IPS DF 6.9 (cell line): ENCODE results near the gene SLC22A3.

Source experiments
- DNase-seq: peaks from one replicate; pipeline ENCODE4 v3.0.0-alpha.2; 2013; ENCODE audit warnings: low read depth, low spot score
- H3K27ac ChIP-seq: one replicate; pipeline ENCODE4 v1.5.1; 2013; ENCODE audit warnings: low read length, control low read depth
- H3K27me3 ChIP-seq: 2 replicates; pipeline ENCODE4 v1.6.1; 2013; ENCODE audit warnings: mild to moderate bottlenecking, low read length; ENCODE audit not compliant: control insufficient read depth, insufficient read depth
- H3K36me3 ChIP-seq: 2 replicates; pipeline ENCODE4 v1.6.1; 2013; ENCODE audit warnings: low read length; ENCODE audit not compliant: control insufficient read depth, insufficient read depth
- H3K4me1 ChIP-seq: 2 replicates; pipeline ENCODE4 v1.6.1; 2013; ENCODE audit warnings: low read length; ENCODE audit not compliant: control insufficient read depth, insufficient read depth
- H3K4me3 ChIP-seq: 2 replicates; pipeline ENCODE4 v1.5.1; 2013; ENCODE audit warnings: mild to moderate bottlenecking, low read length
- H3K9me3 ChIP-seq: 2 replicates; pipeline ENCODE4 v1.6.1; 2013; ENCODE audit warnings: low read length, inconsistent platforms; ENCODE audit not compliant: control insufficient read depth, insufficient read depth
- WGBS: extraction: QIAGEN DNeasy Blood & Tissue Kit; methylation state at CpG from one replicate; pipeline ENCODE4 v1.1.7; 2013; ENCODE audit warnings: mixed read lengths, missing lambda C conversion rate; ENCODE audit not compliant: insufficient read length, insufficient coverage; 5-methylcytosine and 5-hydroxymethylcytosine counted together

The SLC22A3 gene

GRCh38 chr6:160412993-160413392, 64.8 kb downstream of the SLC22A3 start:
- Histone ChIP-seq H3K36me3 (no peaks in the 10 kb centered on the region), H3K27me3 (no peaks in the 10 kb centered on the region), H3K4me3 (no peak overlapping the region), H3K4me1 (no peaks in the 10 kb centered on the region), H3K27ac (no peak overlapping the region), H3K9me3 (no peaks in the 10 kb centered on the region)
- WGBS, result no CpG with 5 or more reads among the region's 2 CpGs
- no peak for DNase-seq

GRCh38 chr6:160417146-160417545, 69.0 kb downstream of the SLC22A3 start:
- Histone ChIP-seq H3K4me1 (no peaks in the 10 kb centered on the region), H3K9me3 (no peaks in the 10 kb centered on the region), H3K27me3 (no peaks in the 10 kb centered on the region), H3K27ac (no peak overlapping the region), H3K4me3 (no peak overlapping the region), H3K36me3 (no peaks in the 10 kb centered on the region)
- no peak for DNase-seq
- WGBS, result no CpG with 5 or more reads among the region's 1 CpG

- Histone ChIP-seq H3K27ac (no peak overlapping the region), H3K4me3 (no peak overlapping the region)
- DNase-seq, result no peak
Observed at GRCh38 chr6:160417550-160417949, 69.4 kb downstream of the SLC22A3 start.

GRCh38 chr6:160418370-160418769, 70.2 kb downstream of the SLC22A3 start:
- Histone ChIP-seq H3K27ac (no peak overlapping the region), H3K36me3 (no peaks in the 10 kb centered on the region), H3K4me1 (no peaks in the 10 kb centered on the region), H3K9me3 (no peaks in the 10 kb centered on the region), H3K27me3 (no peaks in the 10 kb centered on the region), H3K4me3 (no peak overlapping the region)
- no CpG with 5 or more reads among the region's 3 CpGs for WGBS
- DNase-seq, result no peak

More at GRCh38 chr6:160417550-160417949, 69.4 kb downstream of the SLC22A3 start:
- Histone ChIP-seq H3K9me3 (no peaks in the 10 kb centered on the region), H3K36me3 (no peaks in the 10 kb centered on the region), H3K27me3 (no peaks in the 10 kb centered on the region), H3K4me1 (no peaks in the 10 kb centered on the region)

GRCh38 chr6:160419488-160419887, 71.3 kb downstream of the SLC22A3 start:
- DNase-seq, result no peak
- H3K4me3 ChIP-seq, result no peak overlapping the region
- H3K9me3 ChIP-seq, result no peaks in the 10 kb centered on the region
- no CpG with 5 or more reads among the region's 1 CpG for WGBS
- no peaks in the 10 kb centered on the region for H3K36me3 ChIP-seq
- H3K4me1 ChIP-seq, result no peaks in the 10 kb centered on the region
- no peaks in the 10 kb centered on the region for H3K27me3 ChIP-seq
- no peak overlapping the region for H3K27ac ChIP-seq

- Histone ChIP-seq H3K36me3 (no peaks in the 10 kb centered on the region), H3K4me1 (no peaks in the 10 kb centered on the region), H3K27ac (no peak overlapping the region), H3K27me3 (no peaks in the 10 kb centered on the region), H3K4me3 (no peak overlapping the region), H3K9me3 (no peaks in the 10 kb centered on the region)
- no CpG with 5 or more reads among the region's 9 CpGs for WGBS
- DNase-seq, result no peak
Observed at GRCh38 chr6:160420253-160420968, 72.2 kb downstream of the SLC22A3 start.

GRCh38 chr6:160420969-160421556, 72.9 kb downstream of the SLC22A3 start:
- H3K4me1 ChIP-seq, result no peaks in the 10 kb centered on the region
- H3K27me3 ChIP-seq, result no peaks in the 10 kb centered on the region
- no peak overlapping the region for H3K4me3 ChIP-seq
- no peak for DNase-seq
- no peaks in the 10 kb centered on the region; the same call in 1 of the 2 replicates for H3K36me3 ChIP-seq
- no peaks in the 10 kb centered on the region for H3K9me3 ChIP-seq
- H3K27ac ChIP-seq, result no peak overlapping the region
- WGBS, result no CpG with 5 or more reads among the region's 7 CpGs

- DNase-seq, result no peak
- Histone ChIP-seq H3K4me1 (no peaks in the 10 kb centered on the region), H3K4me3 (no peak overlapping the region), H3K9me3 (no peaks in the 10 kb centered on the region), H3K36me3 (no peaks in the 10 kb centered on the region; the same call in 1 of the 2 replicates), H3K27ac (no peak overlapping the region), H3K27me3 (no peaks in the 10 kb centered on the region)
- WGBS, result no CpG with 5 or more reads among the region's 5 CpGs
Observed at GRCh38 chr6:160421854-160422253, 73.7 kb downstream of the SLC22A3 start.

- Histone ChIP-seq H3K27me3 (no peaks in the 10 kb centered on the region), H3K36me3 (no peaks in the 10 kb centered on the region; the same call in 1 of the 2 replicates), H3K4me3 (no peak overlapping the region), H3K4me1 (0 out of 2 replicates have a peak, but pooled peaks cover 1% of the 10 kb centered on the region), H3K27ac (no peak overlapping the region), H3K9me3 (no peaks in the 10 kb centered on the region)
- no peak for DNase-seq
Observed at GRCh38 chr6:160424256-160424655, 76.1 kb downstream of the SLC22A3 start.

- WGBS, result no CpG with 5 or more reads among the region's 3 CpGs
- no peaks in the 10 kb centered on the region; the same call in 1 of the 2 replicates for H3K36me3 ChIP-seq
- H3K4me3 ChIP-seq, result no peak overlapping the region
- no peak overlapping the region for H3K27ac ChIP-seq
- H3K4me1 ChIP-seq, result 0 out of 2 replicates have a peak, but pooled peaks cover 1% of the 10 kb centered on the region
- no peak for DNase-seq
- no peaks in the 10 kb centered on the region for H3K27me3 ChIP-seq
- no peaks in the 10 kb centered on the region for H3K9me3 ChIP-seq
Observed at GRCh38 chr6:160426136-160426535, 78.0 kb downstream of the SLC22A3 start.
